Psoas muscle (tissue), 8 donors: Measurements from ENCODE around the gene ANKRD11. TPM values are rescaled to one million over a fixed set of nuclear protein-coding genes. Genes with fewer than 3 reads are reported as not detected.

Experiments
- ATAC-seq, 4 donors: fragments of 200-7000 bp; cut with Tn5 transposase; one replicate each; pipeline ENCODE4 v1.9.1; 2020; ENCODE audit warnings: moderate library complexity in 3 of 4, mild to moderate bottlenecking in 2 of 4
- DNase-seq, 2 donors: peaks; one replicate each; pipeline ENCODE4 v3.0.0-alpha.2; 2020
- H3K27ac ChIP-seq: fragments of 200-600 bp; one replicate; pipeline ENCODE4 v1.8.0; 2022
- H3K27me3 ChIP-seq, 3 donors: fragments of 200-600 bp in 1 of 3; one replicate each; pipeline versions ENCODE4 v1.6.1 to v1.8.0; 2013 to 2022; ENCODE audit warnings: low read length in 2 of 3, mild to moderate bottlenecking in 2 of 3, moderate library complexity in 1 of 3; ENCODE audit not compliant: insufficient read depth in 3 of 3
- H3K36me3 ChIP-seq, 2 donors: fragments of 200-600 bp in 1 of 2; one replicate each; pipeline versions ENCODE4 v1.6.1 to v1.8.0; 2013 to 2022; ENCODE audit warnings: low read depth in 1 of 2, mild to moderate bottlenecking in 1 of 2, moderate library complexity in 1 of 2; ENCODE audit not compliant: insufficient read depth in 1 of 2
- H3K4me1 ChIP-seq: fragments of 200-600 bp; one replicate; pipeline ENCODE4 v1.8.0; 2022
- H3K4me3 ChIP-seq: fragments of 200-600 bp; one replicate; pipeline ENCODE4 v1.8.0; 2022; ENCODE audit warnings: mild to moderate bottlenecking
- H3K9me3 ChIP-seq: fragments of 200-600 bp; one replicate; pipeline ENCODE4 v1.8.0; 2022
- CTCF ChIP-seq: fragments of 200-600 bp; IDR thresholded peaks from one replicate; pipeline ENCODE4 v1.8.0; 2022; ENCODE audit warnings: antibody characterized with exemption
- WGBS, 3 donors: extraction: QIAGEN DNeasy Blood & Tissue Kit; methylation state at CpG; one replicate each; pipeline versions ENCODE4 v1.1.6 to v1.1.7; 2013; 5-methylcytosine and 5-hydroxymethylcytosine counted together
- intact Hi-C, 2 donors: fragments of 100-400 bp; cut with DNase I; formaldehyde crosslinking; loops; one replicate each; pipeline versions ENCODE4 v1.11.0 to v1.14.2; 2022
- polyA plus RNA-seq, 3 donors: library from polyadenylated mRNA; stranded (reverse); fragments of 200-250 nt; gene quantifications; one replicate each; pipeline ENCODE4 v1.2.3, GENCODE V29; 2013
- total RNA-seq, 4 donors: library from RNA; stranded (reverse); fragmentation: NEBNext Ultra II Directional in 2 of 4; extraction: Animal tissue kit (Norgen Biotek cat#: 25700) in 2 of 4; gene quantifications; one replicate each; pipeline versions ENCODE4 v1.2.1 to v1.2.4, GENCODE V29; 2021 to 2023
- donor health status: healthy with polysubstance abuse.
- donor health status: DM: no; HTN: no; CAD: no; lungs with moderate emphysema.
- donor health status: Bipolar disorder and iron deficiency.
- donor health status: healthy.
- donor health status: DM: yes; HTN: yes; CAD: no.
- donor health status: DM: no; HTN: no; CAD: no.
- donor health status: DM: no; HTN: no; CAD: no.
- donor health status: DM: yes; HTN: yes; CAD: no.

The ANKRD11 gene
- total and polyA plus RNA-seq, 7 donors = 22.3 to 72.8 (median 57.2) TPM

- TF ChIP-seq CTCF = no peak
- peaks cover 80% of the 10 kb centered on the region for H3K4me1 ChIP-seq
- ATAC-seq (no peak), DNase-seq (no peak)
- intact Hi-C loops = no loop called here
- H3K27ac ChIP-seq = no peak overlapping the region
- no peaks in the 10 kb centered on the region for H3K27me3 ChIP-seq
- no peaks in the 10 kb centered on the region for H3K36me3 ChIP-seq
- WGBS, 3 donors = 92 to 94% (median 93%) methylated on average over 15 of the region's 15 CpGs
- H3K9me3 ChIP-seq = no peaks in the 10 kb centered on the region
- H3K4me3 ChIP-seq = no peak overlapping the region
Observed at GRCh38 chr16:89370601-89371000, 119.8 kb downstream of the ANKRD11 start.

- H3K9me3 ChIP-seq = no peaks in the 10 kb centered on the region
- peaks cover 77% of the 10 kb centered on the region for H3K4me1 ChIP-seq
- H3K4me3 ChIP-seq = no peak overlapping the region
- no peaks in the 10 kb centered on the region for H3K27me3 ChIP-seq
- peak overlapping the region; percentile 46 for H3K27ac ChIP-seq
- ATAC-seq = no peak
- TF ChIP-seq CTCF = no peak
- intact Hi-C loops = no loop called here
- DNase-seq = no peak
- 53 to 62% (median 55%) methylated on average over 5 of the region's 5 CpGs for WGBS, 3 donors
- no peaks in the 10 kb centered on the region for H3K36me3 ChIP-seq
Observed at GRCh38 chr16:89370081-89370511, 120.3 kb downstream of the ANKRD11 start.

- Histone ChIP-seq H3K27me3 (no peaks in the 10 kb centered on the region), H3K4me3 (no peak overlapping the region), H3K36me3 (no peaks in the 10 kb centered on the region), H3K27ac (peak overlapping the region; percentile 51), H3K9me3 (no peaks in the 10 kb centered on the region), H3K4me1 (peaks cover 76% of the 10 kb centered on the region)
- intact Hi-C loops = no loop called here
- no peak for ATAC-seq
- no peak for DNase-seq
- TF ChIP-seq CTCF = no peak
- 59 to 74% (median 64%) methylated on average over 17 of the region's 17 CpGs for WGBS, 3 donors
Observed at GRCh38 chr16:89369266-89369895, 121.0 kb downstream of the ANKRD11 start.

GRCh38 chr16:89368604-89369249 lies 121.6 kb downstream of the ANKRD11 start:
- Histone ChIP-seq H3K9me3 (no peaks in the 10 kb centered on the region), H3K27me3 (no peaks in the 10 kb centered on the region), H3K27ac (peak overlapping the region; percentile 40), H3K4me1 (peaks cover 76% of the 10 kb centered on the region), H3K36me3 (no peaks in the 10 kb centered on the region), H3K4me3 (no peak overlapping the region)
- ATAC-seq = no peak
- 86 to 94% (median 93%) methylated on average over 7 of the region's 7 CpGs for WGBS, 3 donors
- intact Hi-C loops = no loop called here
- no peak for DNase-seq
- TF ChIP-seq CTCF = no peak
